Measurements from ENCODE around the gene BDKRB2. TPM values are rescaled to one million over a fixed set of nuclear protein-coding genes. Genes with fewer than 3 reads are reported as not detected.

The BDKRB2 gene
- total and polyA plus RNA-seq, 2 of the 4 experiments (the other 2 are of a cell fraction) = 60.9 to 73.1 TPM

DNA sequence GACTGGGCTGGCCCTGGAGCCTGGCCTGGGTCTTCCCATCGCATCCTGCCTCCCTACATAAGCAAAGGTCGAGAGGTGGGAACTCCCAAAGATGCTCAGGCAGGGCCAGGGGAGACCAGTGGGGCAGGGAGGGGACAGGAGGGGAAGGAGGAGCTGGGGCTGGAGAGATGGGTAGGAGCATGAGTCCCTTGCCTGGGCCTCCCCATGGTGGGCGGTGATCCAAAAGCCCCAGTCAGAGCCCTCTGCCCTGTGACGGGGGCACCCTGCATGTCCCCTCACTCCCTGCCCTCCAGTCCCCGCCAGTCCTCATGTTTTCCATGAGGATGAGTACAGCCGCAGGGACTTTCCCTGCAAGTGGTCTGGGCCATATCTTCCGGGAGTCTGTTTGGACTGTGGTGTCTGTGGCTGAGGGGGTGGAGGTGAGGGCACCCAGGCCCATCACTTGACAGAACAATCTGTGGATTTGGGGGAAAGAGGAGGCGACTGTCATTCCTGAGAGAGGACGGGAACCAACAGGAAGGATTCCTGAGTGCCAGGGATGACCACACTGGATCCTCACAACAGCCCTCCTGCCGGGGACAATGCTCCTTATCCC lies 9.3 kb downstream of the BDKRB2 start:
- Histone ChIP-seq H2BK5ac (ENCODE audit: low read depth, low read length, poor library complexity, severe bottlenecking) (peak overlapping the region; percentile 31), H3K14ac (replicated peaks; ENCODE audit: low read depth, low read length) (0 out of 2 replicates have a peak overlapping the region, but pooled peaks have one; percentile 35), H3K9me3 (ENCODE audit: control insufficient read depth, insufficient read depth, low read length) (peaks cover 14% of the 10 kb centered on the region), H2BK20ac (ENCODE audit: low read depth, low read length) (no peak overlapping the region), H3K4me3 (ENCODE audit: insufficient read depth, low read depth, low read length) (no peak overlapping the region), H2AFZ (replicated peaks; ENCODE audit: low read length, poor library complexity) (no peak overlapping the region), H3K79me1 (ENCODE audit: low read depth in 1 of 2, low read length in 2 of 2) (peaks cover 58 to 94% of the 10 kb centered on the region in 2 experiments), H2BK15ac (ENCODE audit: low read depth, low read length) (no peak overlapping the region), H3K9me1 (ENCODE audit: insufficient read depth, low read length) (peaks cover 24% of the 10 kb centered on the region), H4K91ac (ENCODE audit: insufficient read depth, low read depth, low read length) (peak overlapping the region; percentile 5; the same call in 1 of the 2 replicates), H3K4me2 (ENCODE audit: low read depth, low read length) (no peak overlapping the region; the same call in 1 of the 2 replicates), H3K27ac (ENCODE audit: insufficient read depth, low read length) (peak overlapping the region; percentile 46), H4K20me1 (ENCODE audit: insufficient read depth, low read length) (peaks cover 65% of the 10 kb centered on the region), H3K18ac (ENCODE audit: low read depth, low read length) (no peak overlapping the region; the same call in 1 of the 2 replicates), H2AK9ac (replicated peaks; ENCODE audit: low read depth, low read length, poor library complexity) (no peak overlapping the region), H2AK5ac (ENCODE audit: low read depth, low read length) (peak overlapping the region; percentile 71), H3K56ac (ENCODE audit: extremely low read depth, insufficient read depth, low read length) (no peak overlapping the region), H3K23ac (ENCODE audit: low read depth, low read length) (no peak overlapping the region), H3K4ac (ENCODE audit: low read depth, low read length) (peak overlapping the region; percentile 44; the same call in 1 of the 2 replicates), H3K36me3 (ENCODE audit: control insufficient read depth, insufficient read depth, low read length) (peaks cover 79% of the 10 kb centered on the region), H3K27me3 (ENCODE audit: control insufficient read depth, insufficient read depth, low read length) (no peaks in the 10 kb centered on the region), H3K4me1 (ENCODE audit: control insufficient read depth, insufficient read depth, low read length) (peaks cover 24% of the 10 kb centered on the region), H3K9ac (ENCODE audit: low read depth, low read length) (no peak overlapping the region), H4K8ac (ENCODE audit: low read depth in 2 of 2, low read length in 2 of 2) (peak overlapping the region in 1 of 2 experiments; percentile 65; a peak in 1 of 4 replicates), H2BK120ac (ENCODE audit: low read depth, low read length) (peak overlapping the region; percentile 53; the same call in 1 of the 2 replicates), H4K5ac (ENCODE audit: low read depth, low read length) (no peak overlapping the region)
- peak; percentile 24 for ATAC-seq (ENCODE audit: low read depth)
- WGBS, 2 experiments (ENCODE audit: extremely low coverage in 2 of 2, insufficient read length in 1 of 2) = no CpG with 5 or more reads among the region's 10 CpGs
- intact Hi-C loops (cut with micrococcal nuclease) = no loop called here
- dilution Hi-C loops (cut with HindIII; ENCODE audit: low sequenced_read_pairs, unreplicated experiment) = no loop called here
- ChIA-PET CTCF (no interaction called here), POLR2A (ENCODE audit: unreplicated experiment) (no interaction called here)
- no TSS peak for BruUV-seq (replicated peaks)
- TF ChIP-seq CHD1 (IDR thresholded peaks at IDR 0.05; ENCODE audit: low read depth, low read length) (no peak), MAZ (IDR thresholded peaks at IDR 0.05; ENCODE audit: borderline replicate concordance, low read depth, low read length) (0 out of 2 replicates have a peak, but pooled peaks have one; percentile 20), POLR2A (IDR thresholded peaks at IDR 0.05; ENCODE audit: low read depth, low read length) (0 out of 2 replicates have a peak, but pooled peaks have one; percentile 24), RCOR1 (IDR thresholded peaks at IDR 0.05; ENCODE audit: insufficient replicate concordance, low read length) (no peak), MAFK (IDR thresholded peaks at IDR 0.05; ENCODE audit: low read depth, low read length) (no peak), MXI1 (IDR thresholded peaks at IDR 0.05; ENCODE audit: borderline replicate concordance, low read depth, low read length) (no peak)
- TF ChIP-seq, protein P1, sequence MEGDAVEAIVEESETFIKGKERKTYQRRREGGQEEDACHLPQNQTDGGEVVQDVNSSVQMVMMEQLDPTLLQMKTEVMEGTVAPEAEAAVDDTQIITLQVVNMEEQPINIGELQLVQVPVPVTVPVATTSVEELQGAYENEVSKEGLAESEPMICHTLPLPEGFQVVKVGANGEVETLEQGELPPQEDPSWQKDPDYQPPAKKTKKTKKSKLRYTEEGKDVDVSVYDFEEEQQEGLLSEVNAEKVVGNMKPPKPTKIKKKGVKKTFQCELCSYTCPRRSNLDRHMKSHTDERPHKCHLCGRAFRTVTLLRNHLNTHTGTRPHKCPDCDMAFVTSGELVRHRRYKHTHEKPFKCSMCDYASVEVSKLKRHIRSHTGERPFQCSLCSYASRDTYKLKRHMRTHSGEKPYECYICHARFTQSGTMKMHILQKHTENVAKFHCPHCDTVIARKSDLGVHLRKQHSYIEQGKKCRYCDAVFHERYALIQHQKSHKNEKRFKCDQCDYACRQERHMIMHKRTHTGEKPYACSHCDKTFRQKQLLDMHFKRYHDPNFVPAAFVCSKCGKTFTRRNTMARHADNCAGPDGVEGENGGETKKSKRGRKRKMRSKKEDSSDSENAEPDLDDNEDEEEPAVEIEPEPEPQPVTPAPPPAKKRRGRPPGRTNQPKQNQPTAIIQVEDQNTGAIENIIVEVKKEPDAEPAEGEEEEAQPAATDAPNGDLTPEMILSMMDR (conservative IDR thresholded peaks at IDR 0.05; ENCODE audit: low read depth, low read length) = no peak
- no peak for DNase-seq
- in situ Hi-C loops (cut with MboI; ENCODE audit: low sequenced_read_pairs) = no loop called here

Data from IMR-90 (cell line).